Right lobe of liver (tissue), 6 donors: ENCODE measurements around the gene HTR3A. TPM values are rescaled to one million over a fixed set of nuclear protein-coding genes. Genes with fewer than 3 reads are reported as not detected.

Experiments used
- ATAC-seq, 4 donors: fragments of 200-7000 bp; cut with Tn5 transposase; one replicate each; pipeline ENCODE4 v1.9.1; 2020; ENCODE audit warnings: mild to moderate bottlenecking in 4 of 4, moderate library complexity in 4 of 4
- DNase-seq, 3 donors: peaks; one replicate each; pipeline ENCODE4 v3.0.0-alpha.2; 2020
- H3K27ac ChIP-seq, 3 donors: fragments of 200-600 bp; one replicate each; pipeline ENCODE4 v1.8.0; 2022
- H3K27me3 ChIP-seq, 2 donors: fragments of 200-600 bp; one replicate each; pipeline ENCODE4 v1.8.0; 2022
- H3K36me3 ChIP-seq, 4 donors: fragments of 200-600 bp; sonication (generic) in 1 of 4; one replicate each; pipeline versions ENCODE4 v1.5.1 to v1.8.0; 2017 to 2022; ENCODE audit warnings: control low read depth in 1 of 4
- H3K4me1 ChIP-seq, 4 donors: fragments of 200-600 bp; sonication (generic) in 1 of 4; one replicate each; pipeline versions ENCODE4 v1.5.1 to v1.8.0; 2017 to 2022; ENCODE audit warnings: control low read depth in 1 of 4
- H3K4me3 ChIP-seq, 3 donors: fragments of 200-600 bp; one replicate each; pipeline ENCODE4 v1.8.0; 2022
- H3K9me3 ChIP-seq, 4 donors: fragments of 200-600 bp; sonication (generic) in 1 of 4; one replicate each; pipeline versions ENCODE4 v1.5.1 to v1.8.0; 2017 to 2022; ENCODE audit warnings: control low read depth in 1 of 4
- CTCF ChIP-seq, 4 donors: fragments of 200-600 bp in 3 of 4; fragments of 450-650 bp in 1 of 4; IDR thresholded peaks; one replicate each; pipeline versions ENCODE4 v1.5.1 to v1.8.0; 2016 to 2022; ENCODE audit warnings: antibody characterized with exemption in 4 of 4, mild to moderate bottlenecking in 2 of 4
- POLR2A ChIP-seq: fragments of 450-650 bp; IDR thresholded peaks from one replicate; pipeline ENCODE4 v1.6.1; 2017; ENCODE audit warnings: antibody characterized with exemption, mild to moderate bottlenecking
- WGBS: methylation state at CpG from one replicate; pipeline ENCODE4 v1.1.6; 2018; ENCODE audit warnings: low coverage, low lambda C conversion rate; ENCODE audit not compliant: insufficient coverage; ENCODE audit errors: missing lambda C conversion rate; 5-methylcytosine and 5-hydroxymethylcytosine counted together
- intact Hi-C, 2 donors: fragments of 100-400 bp; cut with DNase I; formaldehyde crosslinking; loops; one replicate each; pipeline versions ENCODE4 v1.11.2 to v1.14.1; 2022
- total RNA-seq, 6 experiments: library from RNA; depleted of rRNA in 2 of 6; stranded (reverse); fragments of >200 nt in 2 of 6; fragmentation: NEBNext Ultra II Directional in 3 of 6; extraction: Animal tissue kit (Norgen Biotek cat#: 25700) in 3 of 6; gene quantifications; one replicate each; pipeline versions ENCODE4 v1.1.0 to v1.2.4, GENCODE V29; 2016 to 2023
- donor health status: DM: no; HTN: yes; CAD: no.
- donor health status: DM: no; HTN: no; CAD: no.
- donor health status: DM: no; HTN: no; CAD: no.
- donor health status: DM: no; HTN: yes; CAD: no.
- donor health status: DM: no; HTN: yes; CAD: no.

Gene HTR3A
- total RNA-seq, 6 experiments from 2014 or later = 0.18 to 0.25 TPM; not detected in 4

- no peak overlapping the region for H3K27ac ChIP-seq
- WGBS = 38% methylated on average over 6 of the region's 6 CpGs
- no peak for DNase-seq
- no peaks in the 10 kb centered on the region for H3K4me1 ChIP-seq
- no peaks in the 10 kb centered on the region for H3K9me3 ChIP-seq
- H3K36me3 ChIP-seq = no peaks in the 10 kb centered on the region
- ATAC-seq = no peak
- no peaks in the 10 kb centered on the region for H3K27me3 ChIP-seq
- TF ChIP-seq POLR2A (no peak), CTCF (IDR thresholded peaks at IDR 0.05) (no peak)
- no peak overlapping the region for H3K4me3 ChIP-seq
- intact Hi-C loops = no loop called here
These were observed 20.7 kb upstream of the HTR3A start for GRCh38 chr11:113954235-113954634.

DNA sequence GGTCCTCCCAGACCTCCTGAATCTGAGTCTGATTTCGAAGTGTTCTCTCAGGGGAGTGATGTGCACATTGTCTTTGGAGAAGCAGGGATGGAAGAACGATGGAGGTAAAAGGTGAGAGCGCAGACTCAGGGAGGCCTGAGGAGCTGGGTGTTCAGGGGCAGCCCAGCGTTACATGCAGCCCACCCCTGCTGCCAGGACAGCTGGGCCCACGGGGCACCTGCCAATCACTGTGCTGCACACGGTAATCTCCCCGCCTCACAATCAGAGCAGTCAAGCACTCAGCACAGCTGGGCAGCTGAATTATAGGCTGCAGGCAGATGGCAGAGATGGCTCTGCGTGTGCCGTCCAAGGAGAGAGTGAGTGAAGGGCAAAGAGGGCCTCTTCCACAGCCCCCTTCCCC lies 17.9 kb upstream of the HTR3A start:
- WGBS = 57% methylated on average over 5 of the region's 9 CpGs
- Histone ChIP-seq H3K4me1 (no peaks in the 10 kb centered on the region), H3K9me3 (no peaks in the 10 kb centered on the region), H3K4me3 (no peak overlapping the region), H3K27ac (no peak overlapping the region), H3K36me3 (no peaks in the 10 kb centered on the region), H3K27me3 (no peaks in the 10 kb centered on the region)
- intact Hi-C loops = no loop called here
- no peak for TF ChIP-seq POLR2A
- TF ChIP-seq CTCF (IDR thresholded peaks at IDR 0.05) = no peak
- ATAC-seq = no peak
- DNase-seq = no peak

DNA sequence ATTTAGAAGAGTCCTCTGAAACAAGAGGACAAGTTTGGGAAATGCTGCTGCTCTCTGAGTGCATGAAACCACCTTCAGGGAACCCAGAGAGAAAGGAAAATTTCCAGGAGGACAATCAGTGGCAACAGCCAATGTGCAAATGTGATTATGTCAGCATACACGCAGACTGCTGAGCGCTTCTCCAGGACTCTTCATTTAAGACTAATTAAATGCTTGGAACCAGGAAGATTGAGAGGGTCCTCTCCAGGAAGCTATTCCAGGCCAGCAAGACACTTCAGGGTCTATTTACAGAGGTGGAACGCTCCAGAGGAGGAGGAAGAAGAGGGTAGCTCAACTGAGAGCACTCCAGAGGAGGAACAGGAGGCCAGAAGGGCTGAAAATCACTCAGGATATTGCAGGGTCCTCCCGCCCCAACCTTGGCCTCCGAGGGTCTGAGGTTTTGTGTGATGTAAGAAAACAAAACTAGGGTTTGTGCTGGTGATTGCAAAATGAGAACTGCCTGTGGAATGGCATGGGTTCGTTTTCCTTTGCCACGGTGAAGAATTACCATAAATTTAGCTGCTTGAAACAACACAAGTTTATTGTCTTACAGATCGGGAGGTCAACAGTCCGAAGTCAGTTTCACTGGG lies 14.1 kb upstream of the HTR3A start:
- intact Hi-C loops = no loop called here
- Histone ChIP-seq H3K9me3 (no peaks in the 10 kb centered on the region), H3K27ac (no peak overlapping the region), H3K4me1 (no peaks in the 10 kb centered on the region), H3K27me3 (no peaks in the 10 kb centered on the region), H3K4me3 (no peak overlapping the region), H3K36me3 (no peaks in the 10 kb centered on the region)
- TF ChIP-seq POLR2A (no peak), CTCF (IDR thresholded peaks at IDR 0.05) (no peak)
- no peak for DNase-seq
- no peak for ATAC-seq
- WGBS = 35% methylated on average over 6 of the region's 9 CpGs

- H3K27me3 ChIP-seq = no peaks in the 10 kb centered on the region
- no peak overlapping the region for H3K4me3 ChIP-seq
- no peak for DNase-seq
- no peak for ATAC-seq
- TF ChIP-seq POLR2A (no peak), CTCF (IDR thresholded peaks at IDR 0.05) (no peak)
- H3K9me3 ChIP-seq = no peaks in the 10 kb centered on the region
- intact Hi-C loops = no loop called here
- no peaks in the 10 kb centered on the region for H3K4me1 ChIP-seq
- no peaks in the 10 kb centered on the region for H3K36me3 ChIP-seq
- no peak overlapping the region for H3K27ac ChIP-seq
- 40% methylated on average over 1 of the region's 1 CpG for WGBS
These were observed 7.5 kb upstream of the HTR3A start for GRCh38 chr11:113967361-113967760.
